ENCODE data around the gene GAPDH.

- TF ChIP-seq CTCF (IDR thresholded peaks at IDR 0.05; ENCODE audit: low read depth, low read length, poor library complexity, severe bottlenecking) (peak; percentile 98), EZH2phosphoT487 (IDR thresholded peaks at IDR 0.05; ENCODE audit: borderline replicate concordance, low read length) (no peak)
Observed at GRCh38 chr12:6563448-6564050, 29.2 kb downstream of the GAPDH start.

Measured in DOHH2 (cell line).